ENCODE data around the gene RAB11FIP4. TPM values are rescaled to one million over a fixed set of nuclear protein-coding genes. Genes with fewer than 3 reads are reported as not detected.
A peak's percentile ranks its signal among the peaks of the same experiment; 100 is the strongest.

The RAB11FIP4 gene
- total RNA-seq, 3 donors from 2014 or later = 9.9 to 11.0 (median 10.8) TPM

- H3K4me3 Mint-ChIP-seq = no peak overlapping the region
- no peaks in the 10 kb centered on the region for H3K27me3 Mint-ChIP-seq (ENCODE audit: low read depth)
- peaks cover 8% of the 10 kb centered on the region for H3K36me3 Mint-ChIP-seq (ENCODE audit: insufficient read depth)
- DNase-seq = no peak
- no peaks in the 10 kb centered on the region for H3K9me3 Mint-ChIP-seq
- ATAC-seq = no peak
- peaks cover 3% of the 10 kb centered on the region for H3K4me1 Mint-ChIP-seq (ENCODE audit: low read depth)
These were observed 132.6 kb downstream of the RAB11FIP4 start for GRCh38 chr17:31523862-31524730.

GRCh38 chr17:31524926-31525800 lies 133.7 kb downstream of the RAB11FIP4 start:
- Mint-ChIP-seq H3K27me3 (ENCODE audit: low read depth) (no peaks in the 10 kb centered on the region), H3K4me1 (ENCODE audit: low read depth) (no peaks in the 10 kb centered on the region), H3K4me3 (no peak overlapping the region), H3K9me3 (no peaks in the 10 kb centered on the region), H3K36me3 (ENCODE audit: insufficient read depth) (peaks cover 5% of the 10 kb centered on the region)
- ATAC-seq = peak; percentile 92 to 93
- DNase-seq = peak; percentile 93

GRCh38 chr17:31525801-31526549 lies 134.5 kb downstream of the RAB11FIP4 start:
- no peak for DNase-seq
- H3K36me3 Mint-ChIP-seq (ENCODE audit: insufficient read depth) = peaks cover 5% of the 10 kb centered on the region

GRCh38 chr17:31527606-31528005 lies 136.1 kb downstream of the RAB11FIP4 start:
- Mint-ChIP-seq H3K4me3 (no peak overlapping the region), H3K4me1 (ENCODE audit: low read depth) (no peaks in the 10 kb centered on the region), H3K36me3 (ENCODE audit: insufficient read depth) (peaks cover 10% of the 10 kb centered on the region), H3K27me3 (ENCODE audit: low read depth) (no peaks in the 10 kb centered on the region), H3K9me3 (no peaks in the 10 kb centered on the region)
- DNase-seq = no peak
- no peak for ATAC-seq

More at GRCh38 chr17:31525801-31526549, 134.5 kb downstream of the RAB11FIP4 start:
- Mint-ChIP-seq H3K27me3 (ENCODE audit: low read depth) (no peaks in the 10 kb centered on the region), H3K9me3 (no peaks in the 10 kb centered on the region), H3K4me1 (ENCODE audit: low read depth) (no peaks in the 10 kb centered on the region), H3K4me3 (no peak overlapping the region)
- no peak for ATAC-seq

GRCh38 chr17:31528291-31528874 lies 136.9 kb downstream of the RAB11FIP4 start:
- no peak for DNase-seq
- Mint-ChIP-seq H3K27me3 (ENCODE audit: low read depth) (no peaks in the 10 kb centered on the region), H3K36me3 (ENCODE audit: insufficient read depth) (peaks cover 11% of the 10 kb centered on the region), H3K4me3 (no peak overlapping the region), H3K9me3 (no peaks in the 10 kb centered on the region), H3K4me1 (ENCODE audit: low read depth) (peaks cover 4% of the 10 kb centered on the region)
- no peak for ATAC-seq

- DNase-seq = no peak
- no peaks in the 10 kb centered on the region for H3K9me3 Mint-ChIP-seq
These were observed 138.4 kb downstream of the RAB11FIP4 start for GRCh38 chr17:31529841-31530251.

GRCh38 chr17:31530391-31530985 lies 139.0 kb downstream of the RAB11FIP4 start:
- no peak for ATAC-seq
- H3K36me3 Mint-ChIP-seq (ENCODE audit: insufficient read depth) = peaks cover 9% of the 10 kb centered on the region
- DNase-seq = no peak
- no peaks in the 10 kb centered on the region for H3K9me3 Mint-ChIP-seq
- H3K4me1 Mint-ChIP-seq (ENCODE audit: low read depth) = peaks cover 7% of the 10 kb centered on the region
- H3K27me3 Mint-ChIP-seq (ENCODE audit: low read depth) = no peaks in the 10 kb centered on the region
- no peak overlapping the region for H3K4me3 Mint-ChIP-seq

More at GRCh38 chr17:31529841-31530251, 138.4 kb downstream of the RAB11FIP4 start:
- Mint-ChIP-seq H3K4me1 (ENCODE audit: low read depth) (peaks cover 6% of the 10 kb centered on the region), H3K27me3 (ENCODE audit: low read depth) (no peaks in the 10 kb centered on the region), H3K36me3 (ENCODE audit: insufficient read depth) (peaks cover 10% of the 10 kb centered on the region), H3K4me3 (no peak overlapping the region)
- ATAC-seq = no peak

DNA sequence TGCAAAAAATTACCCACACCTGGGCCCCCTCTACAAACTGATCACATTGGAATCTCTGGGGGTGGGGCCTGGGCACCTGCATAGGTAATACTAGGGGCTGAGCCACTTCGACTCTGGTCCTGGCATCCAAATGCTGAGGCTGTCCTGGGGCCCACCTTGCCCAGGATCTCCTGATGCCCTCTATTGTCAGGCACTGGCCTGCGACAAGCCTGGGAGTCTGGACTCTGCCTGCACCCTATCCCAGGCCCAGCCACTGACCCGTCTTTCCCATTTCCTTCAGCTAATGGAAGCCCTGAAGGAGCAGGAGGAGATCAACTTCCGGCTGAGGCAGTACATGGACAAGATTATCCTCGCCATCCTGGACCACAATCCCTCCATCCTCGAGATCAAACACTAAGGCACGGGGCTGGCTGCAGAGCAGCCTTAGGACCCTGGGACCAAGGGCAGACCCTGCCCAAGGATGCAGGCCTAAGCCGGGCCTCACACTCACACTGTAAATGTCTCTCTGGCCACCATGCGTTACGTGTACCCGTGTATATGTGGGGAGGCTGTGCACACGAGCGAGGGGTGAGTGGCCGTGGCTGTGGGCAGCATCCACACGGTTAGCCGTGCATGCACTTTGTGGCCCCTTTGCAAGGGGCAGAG lies 140.0 kb downstream of the RAB11FIP4 start:
- Mint-ChIP-seq H3K4me1 (ENCODE audit: low read depth) (peaks cover 10% of the 10 kb centered on the region), H3K4me3 (no peak overlapping the region), H3K36me3 (ENCODE audit: insufficient read depth) (peaks cover 9% of the 10 kb centered on the region), H3K27me3 (ENCODE audit: low read depth) (no peaks in the 10 kb centered on the region), H3K9me3 (no peaks in the 10 kb centered on the region)
- ATAC-seq (no peak), DNase-seq (no peak)

GRCh38 chr17:31532081-31532480 lies 140.6 kb downstream of the RAB11FIP4 start:
- Mint-ChIP-seq H3K36me3 (ENCODE audit: insufficient read depth) (peaks cover 9% of the 10 kb centered on the region), H3K9me3 (no peaks in the 10 kb centered on the region), H3K27me3 (ENCODE audit: low read depth) (no peaks in the 10 kb centered on the region), H3K4me3 (no peak overlapping the region), H3K4me1 (ENCODE audit: low read depth) (peaks cover 10% of the 10 kb centered on the region)
- no peak for DNase-seq
- ATAC-seq = no peak

GRCh38 chr17:31532526-31532925 lies 141.1 kb downstream of the RAB11FIP4 start:
- ATAC-seq (no peak), DNase-seq (no peak)
- Mint-ChIP-seq H3K27me3 (ENCODE audit: low read depth) (no peaks in the 10 kb centered on the region), H3K4me3 (no peak overlapping the region), H3K36me3 (ENCODE audit: insufficient read depth) (peaks cover 9% of the 10 kb centered on the region), H3K9me3 (no peaks in the 10 kb centered on the region), H3K4me1 (ENCODE audit: low read depth) (peaks cover 11% of the 10 kb centered on the region)

GRCh38 chr17:31533546-31534155 lies 142.2 kb downstream of the RAB11FIP4 start:
- peaks cover 12% of the 10 kb centered on the region for H3K4me1 Mint-ChIP-seq (ENCODE audit: low read depth)
- ATAC-seq (peak; percentile 27 to 41), DNase-seq (peak; percentile 41)
- H3K4me3 Mint-ChIP-seq = no peak overlapping the region
- no peaks in the 10 kb centered on the region for H3K9me3 Mint-ChIP-seq
- no peaks in the 10 kb centered on the region for H3K27me3 Mint-ChIP-seq (ENCODE audit: low read depth)
- peaks cover 9% of the 10 kb centered on the region for H3K36me3 Mint-ChIP-seq (ENCODE audit: insufficient read depth)

DNA sequence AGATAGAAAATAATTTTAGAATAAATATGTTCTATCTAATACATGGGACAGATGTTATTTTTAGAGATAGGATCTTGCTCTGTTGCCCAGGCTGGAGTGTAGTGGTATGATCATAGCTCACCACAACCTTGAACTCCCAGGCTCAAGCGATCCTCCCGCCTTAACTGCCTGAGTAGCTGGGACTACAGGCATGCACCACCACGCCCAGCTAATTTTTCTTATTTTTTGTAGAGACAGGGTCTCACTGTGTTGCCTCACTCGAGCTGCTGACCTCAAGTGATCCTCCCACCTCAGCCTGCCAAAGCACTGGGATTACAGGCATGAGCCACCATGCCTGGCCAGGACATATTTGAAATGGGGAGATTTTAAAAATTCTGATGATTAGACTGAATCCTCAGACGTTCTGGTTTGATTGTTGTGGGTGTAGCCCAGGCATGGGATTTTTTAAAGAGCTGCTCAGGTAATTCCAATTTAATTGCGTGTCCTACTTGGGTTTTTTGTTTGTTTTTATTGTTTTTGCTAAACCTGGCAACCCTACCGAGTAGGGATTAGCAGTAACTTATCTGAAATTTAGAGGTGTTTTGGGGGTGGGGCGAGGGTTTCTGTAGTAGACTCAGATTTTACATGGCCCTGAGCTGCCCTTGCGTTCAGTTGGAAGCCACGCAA lies 142.9 kb downstream of the RAB11FIP4 start:
- Mint-ChIP-seq H3K36me3 (ENCODE audit: insufficient read depth) (peaks cover 9% of the 10 kb centered on the region), H3K4me3 (no peak overlapping the region), H3K4me1 (ENCODE audit: low read depth) (peaks cover 12% of the 10 kb centered on the region), H3K27me3 (ENCODE audit: low read depth) (no peaks in the 10 kb centered on the region), H3K9me3 (no peaks in the 10 kb centered on the region)
- DNase-seq (no peak), ATAC-seq (no peak)

Measured in activated T-cell treated with anti-CD3 and anti-CD28 coated beads, Interleukin-2, amount 50 U/mL, for 4 hours (primary cell).